Measurements from ENCODE around the gene TLL1.

DNA sequence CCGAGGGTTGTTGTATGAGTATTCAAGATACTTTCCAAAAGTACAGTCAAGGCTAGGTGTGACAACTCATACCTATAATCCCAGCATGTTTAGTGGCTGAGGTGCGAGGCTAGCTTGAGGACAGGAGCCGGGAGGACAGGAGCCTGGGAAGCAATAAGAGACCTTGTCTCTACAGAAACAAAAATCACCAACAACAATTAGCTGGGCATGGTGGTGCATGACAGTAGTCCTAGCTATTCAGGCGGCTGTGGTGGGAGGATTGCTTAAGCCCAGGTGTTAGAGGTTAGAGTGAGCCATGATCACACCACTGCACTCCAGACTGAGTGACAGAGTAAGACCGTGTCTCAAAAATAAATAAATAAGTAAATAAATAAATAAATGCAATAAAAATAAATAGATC, 91.6 kb downstream of the TLL1 start:
- TF ChIP-seq EZH2phosphoT487 (IDR thresholded peaks at IDR 0.05; ENCODE audit: low read length) = no peak
- no peak for TF ChIP-seq CTCF (IDR thresholded peaks at IDR 0.05; ENCODE audit: low read length)

Measured in MM.1S (cell line).